Measurements from ENCODE around the gene POU2F2. TPM values are rescaled to one million over a fixed set of nuclear protein-coding genes. Genes with fewer than 3 reads are reported as not detected.

Gene POU2F2
- total RNA-seq, 4 donors from 2014 or later, result 0.93 to 1.8 (median 1.5) TPM

- Histone ChIP-seq H3K9me3 (no peaks in the 10 kb centered on the region), H3K27me3 (peaks cover 85% of the 10 kb centered on the region), H3K4me1 (no peaks in the 10 kb centered on the region), H3K36me3 (no peaks in the 10 kb centered on the region), H3K27ac (no peak overlapping the region), H3K4me3 (no peak overlapping the region)
- ATAC-seq, result no peak
- TF ChIP-seq POLR2A (IDR thresholded peaks at IDR 0.05) (no peak), POLR2AphosphoS5 (IDR thresholded peaks at IDR 0.05) (no peak)
- WGBS, 2 donors (ENCODE audit: low coverage in 1 of 2), result 43 to 57% methylated on average over 3 to 13 of the region's 20 CpGs
These were observed 19.8 kb upstream of the POU2F2 start for GRCh38 chr19:42151782-42152684.

GRCh38 chr19:42150911-42151361, 18.7 kb upstream of the POU2F2 start:
- no peaks in the 10 kb centered on the region for H3K4me1 ChIP-seq
- H3K27ac ChIP-seq, result no peak overlapping the region
- no CpG with 5 or more reads among the region's 9 CpGs for WGBS, 2 donors (ENCODE audit: low coverage in 1 of 2)
- H3K4me3 ChIP-seq, result no peak overlapping the region
- H3K27me3 ChIP-seq, result peaks cover 87% of the 10 kb centered on the region
- H3K36me3 ChIP-seq, result no peaks in the 10 kb centered on the region
- no peak for ATAC-seq
- TF ChIP-seq POLR2A (IDR thresholded peaks at IDR 0.05) (no peak), EP300 (IDR thresholded peaks at IDR 0.05) (no peak), POLR2AphosphoS5 (IDR thresholded peaks at IDR 0.05) (no peak), CTCF (IDR thresholded peaks at IDR 0.05) (no peak)
- no peaks in the 10 kb centered on the region for H3K9me3 ChIP-seq

- no peaks in the 10 kb centered on the region for H3K36me3 ChIP-seq
- no peaks in the 10 kb centered on the region for H3K9me3 ChIP-seq
- no peak overlapping the region for H3K27ac ChIP-seq
- no peak for ATAC-seq
- H3K4me1 ChIP-seq, result no peaks in the 10 kb centered on the region
- H3K4me3 ChIP-seq, result no peak overlapping the region
- H3K27me3 ChIP-seq, result peaks cover 82% of the 10 kb centered on the region
- no peak for TF ChIP-seq EP300 (IDR thresholded peaks at IDR 0.05)
- 5 to 10% methylated on average over 10 to 15 of the region's 17 CpGs for WGBS, 2 donors (ENCODE audit: low coverage in 1 of 2)
These were observed 18.1 kb upstream of the POU2F2 start for GRCh38 chr19:42150364-42150763.

- Histone ChIP-seq H3K27me3 (peaks cover 83% of the 10 kb centered on the region), H3K27ac (no peak overlapping the region), H3K36me3 (no peaks in the 10 kb centered on the region), H3K9me3 (no peaks in the 10 kb centered on the region), H3K4me1 (no peaks in the 10 kb centered on the region), H3K4me3 (no peak overlapping the region)
- 33 to 50% methylated on average over 1 to 4 of the region's 5 CpGs for WGBS, 2 donors (ENCODE audit: low coverage in 1 of 2)
- ATAC-seq, result no peak
- no peak for TF ChIP-seq POLR2A (IDR thresholded peaks at IDR 0.05)
- TF ChIP-seq EP300 (IDR thresholded peaks at IDR 0.05), result no peak
- no peak for TF ChIP-seq CTCF (IDR thresholded peaks at IDR 0.05)
- TF ChIP-seq POLR2AphosphoS5 (IDR thresholded peaks at IDR 0.05), result no peak
These were observed 17.4 kb upstream of the POU2F2 start for GRCh38 chr19:42149447-42150202.

- H3K27me3 ChIP-seq, result peaks cover 83% of the 10 kb centered on the region
- H3K4me3 ChIP-seq, result no peak overlapping the region
- no peaks in the 10 kb centered on the region for H3K9me3 ChIP-seq
- TF ChIP-seq EP300 (IDR thresholded peaks at IDR 0.05) (no peak), CTCF (IDR thresholded peaks at IDR 0.05) (no peak), POLR2A (IDR thresholded peaks at IDR 0.05) (no peak), POLR2AphosphoS5 (IDR thresholded peaks at IDR 0.05) (no peak)
- 59% methylated on average over 4 of the region's 5 CpGs; no CpG with 5 or more reads in 1 of the 2 donors for WGBS, 2 donors (ENCODE audit: low coverage in 1 of 2)
- no peak overlapping the region for H3K27ac ChIP-seq
- H3K4me1 ChIP-seq, result no peaks in the 10 kb centered on the region
- H3K36me3 ChIP-seq, result no peaks in the 10 kb centered on the region
- ATAC-seq, result no peak
These were observed 16.0 kb upstream of the POU2F2 start for GRCh38 chr19:42148266-42148665.
